ENCODE data around the gene IRF6.

DNA sequence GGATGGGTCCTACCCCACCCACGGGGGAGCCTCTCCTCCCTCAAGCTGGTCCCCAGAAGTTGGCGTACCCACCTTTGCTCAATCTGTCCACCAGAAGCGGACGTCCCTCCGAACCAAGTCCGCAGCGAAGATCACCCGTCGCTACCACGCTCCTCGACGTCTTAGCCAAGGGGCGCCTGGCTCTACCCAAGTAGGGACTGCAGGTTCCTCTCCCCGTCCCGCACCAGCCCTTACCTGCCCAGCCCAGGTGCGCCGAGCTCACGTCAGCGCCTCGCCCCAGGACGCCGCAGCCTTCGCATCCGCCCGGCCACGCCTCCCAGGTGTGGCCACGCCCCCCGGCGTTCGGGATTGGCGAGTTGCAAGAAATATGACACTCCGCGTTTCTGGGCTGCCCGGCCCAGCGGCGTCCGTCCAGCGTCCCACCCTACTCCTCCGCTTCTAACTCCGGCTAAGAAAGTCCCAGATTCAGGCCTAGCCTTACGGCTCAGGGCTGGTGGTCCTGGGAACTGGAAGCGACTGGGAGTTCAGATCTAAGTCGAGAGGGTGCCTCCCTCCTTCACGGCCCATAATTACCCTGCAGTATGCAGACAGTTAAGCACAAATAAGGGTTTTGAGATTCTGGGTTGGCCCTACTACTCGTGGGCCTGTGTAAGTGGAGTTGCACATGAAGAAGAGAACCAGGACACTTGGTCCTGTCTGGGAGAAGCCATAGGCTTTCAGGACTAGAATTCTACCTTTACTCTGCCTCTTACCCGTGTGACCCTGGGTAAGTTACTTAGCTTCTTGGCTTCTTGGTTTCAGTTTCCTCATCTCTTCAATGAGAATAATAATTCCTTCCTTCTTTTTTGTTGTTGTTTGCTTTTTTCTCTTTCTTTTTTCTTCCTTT is at the start of gene IRF6:
- no peak for TF ChIP-seq CTCF (IDR thresholded peaks at IDR 0.05)
- peak in 1 of 2 donors; percentile 18 for TF ChIP-seq POLR2A (IDR thresholded peaks at IDR 0.05)
